ENCODE results near the gene SYT1. TPM values are rescaled to one million over a fixed set of nuclear protein-coding genes. Genes with fewer than 3 reads are reported as not detected.

Gene SYT1
- total RNA-seq, 1 experiment from 2014 or later = 15.8 TPM

- Histone ChIP-seq H3K79me1 (ENCODE audit: insufficient read depth, low read depth, low read length, poor library complexity, severe bottlenecking) (no peaks in the 10 kb centered on the region), H2AFZ (ENCODE audit: low read length) (no peak overlapping the region)
- peak overlapping the region in 1 of 3 experiments; percentile 16; a peak in 1 of 7 replicates for H3K27ac Mint-ChIP-seq
These were observed 276.1 kb downstream of the SYT1 start for GRCh38 chr12:79140711-79141110.

More at GRCh38 chr12:79140711-79141110, 276.1 kb downstream of the SYT1 start:
- no peak for DNase-seq
- Mint-ChIP-seq H3K4me1 (no peaks in the 10 kb centered on the region; a peak in 1 of 4 replicates), H3K9me3 (no peaks in the 10 kb centered on the region), H3K36me3 (ENCODE audit: insufficient read depth in 1 of 3, low read depth in 3 of 3) (no peaks in the 10 kb centered on the region), H3K4me3 (no peak overlapping the region), H3K27me3 (ENCODE audit: low read depth) (no peaks in the 10 kb centered on the region)
- Histone ChIP-seq H3K14ac (ENCODE audit: insufficient read depth, low read length) (no peak overlapping the region), H3T11ph (ENCODE audit: low read length) (no peak overlapping the region), H4K8ac (replicated peaks; ENCODE audit: insufficient read length, low read depth, low read length) (no peak overlapping the region), H3K4ac (ENCODE audit: low read depth, low read length) (no peak overlapping the region), H2BK20ac (ENCODE audit: low read depth, low read length, poor library complexity, severe bottlenecking) (no peak overlapping the region), H2AK5ac (ENCODE audit: insufficient read length, low read length) (no peak overlapping the region), H2BK120ac (ENCODE audit: low read depth, low read length, poor library complexity, severe bottlenecking) (no peak overlapping the region), H3K79me2 (ENCODE audit: insufficient read depth, low read length) (no peaks in the 10 kb centered on the region), H3K27me3 (ENCODE audit: insufficient read depth, low read length) (no peaks in the 10 kb centered on the region), H3K23me2 (ENCODE audit: insufficient read length, low read depth, low read length, poor library complexity, severe bottlenecking) (no peaks in the 10 kb centered on the region), H4K91ac (ENCODE audit: insufficient read length, low read depth, low read length) (no peak overlapping the region), H2BK5ac (ENCODE audit: insufficient read length, low read length) (no peak overlapping the region), H3K27ac (ENCODE audit: insufficient read length, low read depth, low read length) (no peak overlapping the region), H3K56ac (ENCODE audit: insufficient read length, low read depth, low read length) (no peak overlapping the region), H3K4me2 (ENCODE audit: insufficient read depth, insufficient read length, low read length) (no peak overlapping the region), H3K9ac (ENCODE audit: extremely low read depth, insufficient read length, low read length) (no peak overlapping the region), H3K23ac (ENCODE audit: insufficient read length, low read depth, low read length) (no peak overlapping the region), H3K9me3 (ENCODE audit: control insufficient read depth, low read depth, low read length) (no peaks in the 10 kb centered on the region), H2BK15ac (ENCODE audit: low read depth, low read length) (no peak overlapping the region), H3K4me1 (ENCODE audit: insufficient read depth, low read length) (no peaks in the 10 kb centered on the region), H4K5ac (ENCODE audit: insufficient read length, low read depth, low read length) (no peak overlapping the region), H3K18ac (ENCODE audit: insufficient read length, low read depth, low read length) (no peak overlapping the region), H2BK12ac (ENCODE audit: insufficient read length, low read depth, low read length) (no peak overlapping the region), H4K20me1 (ENCODE audit: control insufficient read depth, insufficient read depth, insufficient read length) (no peaks in the 10 kb centered on the region)
- TF ChIP-seq, protein P1, sequence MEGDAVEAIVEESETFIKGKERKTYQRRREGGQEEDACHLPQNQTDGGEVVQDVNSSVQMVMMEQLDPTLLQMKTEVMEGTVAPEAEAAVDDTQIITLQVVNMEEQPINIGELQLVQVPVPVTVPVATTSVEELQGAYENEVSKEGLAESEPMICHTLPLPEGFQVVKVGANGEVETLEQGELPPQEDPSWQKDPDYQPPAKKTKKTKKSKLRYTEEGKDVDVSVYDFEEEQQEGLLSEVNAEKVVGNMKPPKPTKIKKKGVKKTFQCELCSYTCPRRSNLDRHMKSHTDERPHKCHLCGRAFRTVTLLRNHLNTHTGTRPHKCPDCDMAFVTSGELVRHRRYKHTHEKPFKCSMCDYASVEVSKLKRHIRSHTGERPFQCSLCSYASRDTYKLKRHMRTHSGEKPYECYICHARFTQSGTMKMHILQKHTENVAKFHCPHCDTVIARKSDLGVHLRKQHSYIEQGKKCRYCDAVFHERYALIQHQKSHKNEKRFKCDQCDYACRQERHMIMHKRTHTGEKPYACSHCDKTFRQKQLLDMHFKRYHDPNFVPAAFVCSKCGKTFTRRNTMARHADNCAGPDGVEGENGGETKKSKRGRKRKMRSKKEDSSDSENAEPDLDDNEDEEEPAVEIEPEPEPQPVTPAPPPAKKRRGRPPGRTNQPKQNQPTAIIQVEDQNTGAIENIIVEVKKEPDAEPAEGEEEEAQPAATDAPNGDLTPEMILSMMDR (conservative IDR thresholded peaks at IDR 0.05) = no peak
- WGBS (ENCODE audit: extremely low coverage, insufficient read length, low lambda C conversion rate) = no CpG with 5 or more reads among the region's 1 CpG

Data from H9 (cell line).